ENCODE results near the gene OR10V1. TPM values are rescaled to one million over a fixed set of nuclear protein-coding genes. Genes with fewer than 3 reads are reported as not detected.

The OR10V1 gene
- total and polyA plus RNA-seq, 2 of the 4 experiments (the other 2 are of a cell fraction): not detected

DNA sequence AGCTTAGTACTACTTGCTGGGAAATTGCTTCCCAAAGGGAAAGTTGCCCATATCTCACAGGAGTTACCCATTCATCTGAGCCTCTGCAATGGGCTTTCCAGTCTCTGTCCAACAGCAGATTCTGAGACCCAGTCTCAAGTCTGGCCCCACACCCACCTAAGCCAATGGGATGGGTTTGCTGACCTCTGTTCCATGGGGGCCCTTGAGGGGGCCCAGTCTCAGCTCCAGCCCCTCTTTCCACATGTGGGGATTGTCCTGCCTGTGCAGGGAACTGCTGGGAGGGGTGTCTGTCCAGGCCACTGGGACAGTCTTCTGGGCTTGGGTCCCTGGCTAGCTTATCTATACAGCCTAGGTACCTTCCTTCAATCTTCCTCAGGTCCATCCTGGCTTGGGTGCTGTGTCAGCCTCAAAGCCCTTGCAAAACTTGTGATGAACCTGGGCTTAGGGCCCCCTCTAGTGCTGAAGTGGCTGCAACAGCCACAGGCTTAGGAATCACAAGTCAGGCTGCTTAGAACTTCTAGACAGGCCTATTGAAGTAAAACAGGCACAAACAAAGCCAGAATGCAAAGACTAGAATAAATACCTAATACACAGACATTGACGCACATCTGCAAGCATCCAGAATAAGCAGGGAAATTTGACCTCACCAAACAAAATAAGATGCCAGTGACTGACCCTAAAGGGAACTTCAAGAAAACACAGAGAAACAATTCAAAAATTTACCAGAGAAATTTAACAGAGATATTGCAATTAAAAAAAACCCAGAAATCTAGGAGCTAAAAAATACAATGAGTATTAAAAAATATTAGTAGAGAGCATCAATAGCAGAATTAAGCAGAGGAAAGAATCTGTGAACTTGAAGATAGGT is 33.1 kb downstream of the OR10V1 start (continued):
- TF ChIP-seq MAZ (IDR thresholded peaks at IDR 0.05; ENCODE audit: borderline replicate concordance, low read depth, low read length): no peak

- Histone ChIP-seq H2AFZ (replicated peaks; ENCODE audit: low read length, poor library complexity) (no peak overlapping the region), H3K4ac (ENCODE audit: low read depth, low read length) (no peak overlapping the region), H3K14ac (replicated peaks; ENCODE audit: low read depth, low read length) (no peak overlapping the region), H3K9me3 (ENCODE audit: control insufficient read depth, insufficient read depth, low read length) (no peaks in the 10 kb centered on the region), H3K36me3 (ENCODE audit: control insufficient read depth, insufficient read depth, low read length) (no peaks in the 10 kb centered on the region), H4K20me1 (ENCODE audit: insufficient read depth, low read length) (no peaks in the 10 kb centered on the region), H3K56ac (ENCODE audit: extremely low read depth, insufficient read depth, low read length) (no peak overlapping the region), H2BK20ac (ENCODE audit: low read depth, low read length) (no peak overlapping the region), H2BK5ac (ENCODE audit: low read depth, low read length, poor library complexity, severe bottlenecking) (no peak overlapping the region), H3K4me3 (ENCODE audit: insufficient read depth, low read depth, low read length) (no peak overlapping the region), H3K79me1 (ENCODE audit: low read depth in 1 of 2, low read length in 2 of 2) (no peaks in the 10 kb centered on the region), H4K8ac (ENCODE audit: low read depth in 2 of 2, low read length in 2 of 2) (no peak overlapping the region), H4K91ac (ENCODE audit: insufficient read depth, low read depth, low read length) (no peak overlapping the region), H4K5ac (ENCODE audit: low read depth, low read length) (no peak overlapping the region), H3K9ac (ENCODE audit: low read depth, low read length) (no peak overlapping the region), H3K9me1 (ENCODE audit: insufficient read depth, low read length) (no peaks in the 10 kb centered on the region), H3K4me1 (ENCODE audit: control insufficient read depth, insufficient read depth, low read length) (no peaks in the 10 kb centered on the region), H2AK5ac (ENCODE audit: low read depth, low read length) (no peak overlapping the region), H2AK9ac (replicated peaks; ENCODE audit: low read depth, low read length, poor library complexity) (peak overlapping the region; percentile 70), H3K4me2 (ENCODE audit: low read depth, low read length) (no peak overlapping the region), H3K23ac (ENCODE audit: low read depth, low read length) (no peak overlapping the region), H3K18ac (ENCODE audit: low read depth, low read length) (no peak overlapping the region), H3K27ac (ENCODE audit: insufficient read depth, low read length) (no peak overlapping the region), H3K27me3 (ENCODE audit: control insufficient read depth, insufficient read depth, low read length) (no peaks in the 10 kb centered on the region), H2BK120ac (ENCODE audit: low read depth, low read length) (no peak overlapping the region), H2BK15ac (ENCODE audit: low read depth, low read length) (no peak overlapping the region)
- DNase-seq (no peak), ATAC-seq (ENCODE audit: low read depth) (no peak)
- BruUV-seq (replicated peaks): no TSS peak
- intact Hi-C loops (cut with micrococcal nuclease): no loop called here
- dilution Hi-C loops (cut with HindIII; ENCODE audit: low sequenced_read_pairs, unreplicated experiment): no loop called here
- ChIA-PET POLR2A (ENCODE audit: unreplicated experiment) (no interaction called here), CTCF (interaction anchor here (2.5 kb wide), 1 partner anchor 142 kb away, joined by 9 read pairs; no protein-coding TSS in a partner anchor)
- in situ Hi-C loops (cut with MboI; ENCODE audit: low sequenced_read_pairs): loop anchor here (10.0 kb wide), 1 partner anchor 115 kb away; no protein-coding TSS in a partner anchor
- TF ChIP-seq CEBPB (IDR thresholded peaks at IDR 0.05; ENCODE audit: low read depth, low read length): no peak
- TF ChIP-seq BHLHE40 (IDR thresholded peaks at IDR 0.05; ENCODE audit: low read depth, low read length): no peak
- no peak for TF ChIP-seq CHD1 (IDR thresholded peaks at IDR 0.05; ENCODE audit: low read depth, low read length)
- TF ChIP-seq MAZ (IDR thresholded peaks at IDR 0.05; ENCODE audit: borderline replicate concordance, low read depth, low read length): no peak
- TF ChIP-seq MXI1 (IDR thresholded peaks at IDR 0.05; ENCODE audit: borderline replicate concordance, low read depth, low read length): no peak
- no peak for TF ChIP-seq MAFK (IDR thresholded peaks at IDR 0.05; ENCODE audit: low read depth, low read length)
- TF ChIP-seq, protein P1, sequence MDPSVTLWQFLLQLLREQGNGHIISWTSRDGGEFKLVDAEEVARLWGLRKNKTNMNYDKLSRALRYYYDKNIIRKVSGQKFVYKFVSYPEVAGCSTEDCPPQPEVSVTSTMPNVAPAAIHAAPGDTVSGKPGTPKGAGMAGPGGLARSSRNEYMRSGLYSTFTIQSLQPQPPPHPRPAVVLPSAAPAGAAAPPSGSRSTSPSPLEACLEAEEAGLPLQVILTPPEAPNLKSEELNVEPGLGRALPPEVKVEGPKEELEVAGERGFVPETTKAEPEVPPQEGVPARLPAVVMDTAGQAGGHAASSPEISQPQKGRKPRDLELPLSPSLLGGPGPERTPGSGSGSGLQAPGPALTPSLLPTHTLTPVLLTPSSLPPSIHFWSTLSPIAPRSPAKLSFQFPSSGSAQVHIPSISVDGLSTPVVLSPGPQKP (IDR thresholded peaks at IDR 0.05; ENCODE audit: borderline replicate concordance, low read depth, low read length): no peak
- no peak for TF ChIP-seq POLR2A (IDR thresholded peaks at IDR 0.05; ENCODE audit: low read depth, low read length)
- no peak for TF ChIP-seq RFX5 (IDR thresholded peaks at IDR 0.05; ENCODE audit: low read depth, low read length)
- TF ChIP-seq NFE2L2 (IDR thresholded peaks at IDR 0.05; ENCODE audit: low read depth, low read length): no peak
- TF ChIP-seq SMC3 (IDR thresholded peaks at IDR 0.05; ENCODE audit: low read depth, low read length): no peak
- no peak for TF ChIP-seq CTCF (conservative IDR thresholded peaks at IDR 0.05; ENCODE audit: low read depth, low read length)
- TF ChIP-seq RCOR1 (IDR thresholded peaks at IDR 0.05; ENCODE audit: insufficient replicate concordance, low read length): no peak
- TF ChIP-seq RAD21 (IDR thresholded peaks at IDR 0.05; ENCODE audit: low read length): no peak
Measured at GRCh38 chr11:59679347-59679746, 34.3 kb downstream of the OR10V1 start.
